T-helper 2 cell treated with Interferon-gamma antibody and Interleukin-4, amounts not matched to agents 5 μg/mL and 100 μg/mL, for 36 hours (primary cell): ENCODE measurements around the gene MVK.

Experiments
- DNase-seq: peaks from one replicate; pipeline ENCODE4 v3.0.0; 2021; ENCODE audit warnings: low spot score
- H3K27ac Mint-ChIP-seq: one replicate; pipeline ENCODE4 v1.8.0; 2021; ENCODE audit warnings: mild to moderate bottlenecking, mixed read lengths
- H3K27me3 Mint-ChIP-seq: one replicate; pipeline ENCODE4 v1.8.0; 2021; ENCODE audit warnings: low read depth, mixed read lengths
- H3K36me3 Mint-ChIP-seq: one replicate; pipeline ENCODE4 v1.8.0; 2021; ENCODE audit warnings: low read depth, mixed read lengths
- H3K4me1 Mint-ChIP-seq: one replicate; pipeline ENCODE4 v1.8.0; 2021; ENCODE audit warnings: low read depth, mixed read lengths
- H3K4me3 Mint-ChIP-seq: one replicate; pipeline ENCODE4 v1.8.0; 2022; ENCODE audit warnings: mild to moderate bottlenecking, moderate library complexity, mixed read lengths
- H3K9me3 Mint-ChIP-seq: one replicate; pipeline ENCODE4 v1.8.0; 2021; ENCODE audit warnings: mixed read lengths

MVK gene

GRCh38 chr12:109581856-109582255, 8.3 kb downstream of the MVK start:
- no peak overlapping the region for H3K27ac Mint-ChIP-seq
- H3K4me3 Mint-ChIP-seq, result no peak overlapping the region
- no peaks in the 10 kb centered on the region for H3K4me1 Mint-ChIP-seq
- no peak for DNase-seq
- H3K27me3 Mint-ChIP-seq, result no peaks in the 10 kb centered on the region
- H3K9me3 Mint-ChIP-seq, result no peaks in the 10 kb centered on the region
- peaks cover 36% of the 10 kb centered on the region for H3K36me3 Mint-ChIP-seq

GRCh38 chr12:109582636-109583035, 9.0 kb downstream of the MVK start:
- H3K36me3 Mint-ChIP-seq, result peaks cover 32% of the 10 kb centered on the region
- no peaks in the 10 kb centered on the region for H3K4me1 Mint-ChIP-seq
- no peaks in the 10 kb centered on the region for H3K27me3 Mint-ChIP-seq
- no peak overlapping the region for H3K4me3 Mint-ChIP-seq
- H3K27ac Mint-ChIP-seq, result no peak overlapping the region
- DNase-seq, result no peak
- no peaks in the 10 kb centered on the region for H3K9me3 Mint-ChIP-seq

GRCh38 chr12:109583733-109584132, 10.1 kb downstream of the MVK start:
- H3K27me3 Mint-ChIP-seq, result no peaks in the 10 kb centered on the region
- H3K27ac Mint-ChIP-seq, result no peak overlapping the region
- no peaks in the 10 kb centered on the region for H3K9me3 Mint-ChIP-seq
- no peak overlapping the region for H3K4me3 Mint-ChIP-seq
- DNase-seq, result no peak
- H3K36me3 Mint-ChIP-seq, result peaks cover 37% of the 10 kb centered on the region
- H3K4me1 Mint-ChIP-seq, result no peaks in the 10 kb centered on the region

- Mint-ChIP-seq H3K27ac (no peak overlapping the region), H3K36me3 (peaks cover 27% of the 10 kb centered on the region), H3K4me1 (no peaks in the 10 kb centered on the region), H3K4me3 (no peak overlapping the region), H3K27me3 (no peaks in the 10 kb centered on the region), H3K9me3 (no peaks in the 10 kb centered on the region)
- DNase-seq, result no peak
Measured at GRCh38 chr12:109586385-109587296, 13.0 kb downstream of the MVK start.

GRCh38 chr12:109587921-109588320, 14.3 kb downstream of the MVK start:
- H3K27me3 Mint-ChIP-seq, result no peaks in the 10 kb centered on the region
- H3K9me3 Mint-ChIP-seq, result no peaks in the 10 kb centered on the region
- H3K4me1 Mint-ChIP-seq, result no peaks in the 10 kb centered on the region
- no peak overlapping the region for H3K27ac Mint-ChIP-seq
- DNase-seq, result no peak
- no peak overlapping the region for H3K4me3 Mint-ChIP-seq
- H3K36me3 Mint-ChIP-seq, result peaks cover 26% of the 10 kb centered on the region

- Mint-ChIP-seq H3K27me3 (no peaks in the 10 kb centered on the region), H3K27ac (no peak overlapping the region), H3K4me3 (no peak overlapping the region), H3K4me1 (no peaks in the 10 kb centered on the region), H3K36me3 (peaks cover 27% of the 10 kb centered on the region), H3K9me3 (no peaks in the 10 kb centered on the region)
- DNase-seq, result no peak
Measured at GRCh38 chr12:109588461-109589239, 15.1 kb downstream of the MVK start.

- H3K36me3 Mint-ChIP-seq, result peaks cover 27% of the 10 kb centered on the region
- no peak for DNase-seq
- H3K27me3 Mint-ChIP-seq, result no peaks in the 10 kb centered on the region
- no peak overlapping the region for H3K27ac Mint-ChIP-seq
- H3K4me1 Mint-ChIP-seq, result no peaks in the 10 kb centered on the region
- no peaks in the 10 kb centered on the region for H3K9me3 Mint-ChIP-seq
- no peak overlapping the region for H3K4me3 Mint-ChIP-seq
Measured at GRCh38 chr12:109589240-109589590, 15.6 kb downstream of the MVK start.

GRCh38 chr12:109589691-109590245, 16.2 kb downstream of the MVK start:
- Mint-ChIP-seq H3K27me3 (no peaks in the 10 kb centered on the region), H3K36me3 (peaks cover 32% of the 10 kb centered on the region), H3K4me1 (peaks cover 4% of the 10 kb centered on the region), H3K9me3 (no peaks in the 10 kb centered on the region), H3K4me3 (no peak overlapping the region), H3K27ac (no peak overlapping the region)
- no peak for DNase-seq

GRCh38 chr12:109590566-109590965, 17.0 kb downstream of the MVK start:
- no peak for DNase-seq
- Mint-ChIP-seq H3K9me3 (no peaks in the 10 kb centered on the region), H3K27ac (no peak overlapping the region), H3K4me3 (no peak overlapping the region), H3K36me3 (peaks cover 28% of the 10 kb centered on the region), H3K27me3 (no peaks in the 10 kb centered on the region), H3K4me1 (peaks cover 9% of the 10 kb centered on the region)

GRCh38 chr12:109591041-109591440, 17.4 kb downstream of the MVK start:
- H3K9me3 Mint-ChIP-seq, result no peaks in the 10 kb centered on the region
- no peak for DNase-seq
- no peaks in the 10 kb centered on the region for H3K27me3 Mint-ChIP-seq
- no peak overlapping the region for H3K27ac Mint-ChIP-seq
- peaks cover 13% of the 10 kb centered on the region for H3K4me1 Mint-ChIP-seq
- H3K4me3 Mint-ChIP-seq, result no peak overlapping the region
- H3K36me3 Mint-ChIP-seq, result peaks cover 32% of the 10 kb centered on the region

GRCh38 chr12:109592195-109592904, 18.8 kb downstream of the MVK start:
- no peak overlapping the region for H3K27ac Mint-ChIP-seq
- no peaks in the 10 kb centered on the region for H3K27me3 Mint-ChIP-seq
- H3K4me1 Mint-ChIP-seq, result peaks cover 16% of the 10 kb centered on the region
- no peak overlapping the region for H3K4me3 Mint-ChIP-seq
- no peaks in the 10 kb centered on the region for H3K9me3 Mint-ChIP-seq
- no peak for DNase-seq
- H3K36me3 Mint-ChIP-seq, result peaks cover 35% of the 10 kb centered on the region

- Mint-ChIP-seq H3K9me3 (no peaks in the 10 kb centered on the region), H3K4me1 (peaks cover 16% of the 10 kb centered on the region), H3K36me3 (peaks cover 32% of the 10 kb centered on the region), H3K4me3 (no peak overlapping the region), H3K27ac (no peak overlapping the region), H3K27me3 (no peaks in the 10 kb centered on the region)
- no peak for DNase-seq
Measured at GRCh38 chr12:109592905-109593272, 19.3 kb downstream of the MVK start.

- Mint-ChIP-seq H3K4me1 (peaks cover 16% of the 10 kb centered on the region), H3K9me3 (no peaks in the 10 kb centered on the region), H3K27me3 (no peaks in the 10 kb centered on the region), H3K27ac (no peak overlapping the region), H3K36me3 (peaks cover 23% of the 10 kb centered on the region), H3K4me3 (no peak overlapping the region)
- no peak for DNase-seq
Measured at GRCh38 chr12:109594556-109595317, 21.1 kb downstream of the MVK start.
